ENCODE results near the gene ZNF772.

ZNF772 gene

GRCh38 chr19:57435062-57435978, 42.0 kb downstream of the ZNF772 start, which contains the start of gene ZNF749:
ZNF749 (plus strand) TSS chr19:57435325; CDS start chr19:57435579, 254 bp downstream.
- H3K27ac ChIP-seq (ENCODE audit: low read length): no peak within 1 kb of the TSS
- peaks cover 7 to 8% of the 10 kb centered on the region in 2 donors for H3K36me3 ChIP-seq (ENCODE audit: control insufficient read depth in 2 of 2, insufficient read depth in 2 of 2, low read length in 2 of 2)
- H3K9me3 ChIP-seq (ENCODE audit: control insufficient read depth in 2 of 2, low read length in 2 of 2): peaks cover 0 to 3% of the 10 kb centered on the region in 2 donors
- peaks cover 16% of the 10 kb centered on the region for H3K4me1 ChIP-seq (ENCODE audit: control insufficient read depth, insufficient read depth, low read length)
- no peaks in the 10 kb centered on the region for H3K27me3 ChIP-seq (ENCODE audit: control insufficient read depth in 1 of 2, insufficient read depth in 2 of 2, low read length in 2 of 2)
- H3K9ac ChIP-seq (ENCODE audit: low read length in 2 of 2): peak within 1 kb of the TSS; percentile 74 to 80
- peak within 1 kb of the TSS; percentile 67 to 92 for H3K4me3 ChIP-seq (ENCODE audit: low read length in 2 of 2)

- no peaks in the 10 kb centered on the region for H3K27me3 ChIP-seq (ENCODE audit: control insufficient read depth in 1 of 2, insufficient read depth in 2 of 2, low read length in 2 of 2)
- no peak overlapping the region for H3K27ac ChIP-seq (ENCODE audit: low read length)
- H3K36me3 ChIP-seq (ENCODE audit: control insufficient read depth in 2 of 2, insufficient read depth in 2 of 2, low read length in 2 of 2): peaks cover 4 to 7% of the 10 kb centered on the region in 2 donors
- peak overlapping the region; percentile 67 to 92 for H3K4me3 ChIP-seq (ENCODE audit: low read length in 2 of 2)
- H3K9me3 ChIP-seq (ENCODE audit: control insufficient read depth in 2 of 2, low read length in 2 of 2): no peaks in the 10 kb centered on the region
- peak overlapping the region; percentile 64 to 74 for H3K9ac ChIP-seq (ENCODE audit: low read length in 2 of 2)
- H3K4me1 ChIP-seq (ENCODE audit: control insufficient read depth, insufficient read depth, low read length): peaks cover 16% of the 10 kb centered on the region
These were observed 42.8 kb downstream of the ZNF772 start for GRCh38 chr19:57434386-57435061.

GRCh38 chr19:57421037-57421436, 56.3 kb downstream of the ZNF772 start:
- Histone ChIP-seq H3K9me3 (ENCODE audit: control insufficient read depth in 2 of 2, low read length in 2 of 2) (peaks cover 25 to 27% of the 10 kb centered on the region in 2 donors), H3K36me3 (ENCODE audit: control insufficient read depth in 2 of 2, insufficient read depth in 2 of 2, low read length in 2 of 2) (peaks cover 46 to 51% of the 10 kb centered on the region in 2 donors), H3K4me1 (ENCODE audit: control insufficient read depth, insufficient read depth, low read length) (no peaks in the 10 kb centered on the region), H3K9ac (ENCODE audit: low read length in 2 of 2) (no peak overlapping the region), H3K27me3 (ENCODE audit: control insufficient read depth in 1 of 2, insufficient read depth in 2 of 2, low read length in 2 of 2) (no peaks in the 10 kb centered on the region), H3K4me3 (ENCODE audit: low read length in 2 of 2) (peak overlapping the region in 1 of 2 donors; percentile 17), H3K27ac (ENCODE audit: low read length) (no peak overlapping the region)

GRCh38 chr19:57419439-57419838, 57.9 kb downstream of the ZNF772 start:
- Histone ChIP-seq H3K4me1 (ENCODE audit: control insufficient read depth, insufficient read depth, low read length) (no peaks in the 10 kb centered on the region), H3K27me3 (ENCODE audit: control insufficient read depth in 1 of 2, insufficient read depth in 2 of 2, low read length in 2 of 2) (no peaks in the 10 kb centered on the region), H3K4me3 (ENCODE audit: low read length in 2 of 2) (no peak overlapping the region), H3K9me3 (ENCODE audit: control insufficient read depth in 2 of 2, low read length in 2 of 2) (peaks cover 27 to 34% of the 10 kb centered on the region in 2 donors), H3K27ac (ENCODE audit: low read length) (no peak overlapping the region), H3K9ac (ENCODE audit: low read length in 2 of 2) (no peak overlapping the region), H3K36me3 (ENCODE audit: control insufficient read depth in 2 of 2, insufficient read depth in 2 of 2, low read length in 2 of 2) (peaks cover 54 to 63% of the 10 kb centered on the region in 2 donors)
